Retinal pigment epithelial cell (primary cell): Measurements from ENCODE around the gene NSMF.

Source experiments
- DNase-seq: peaks from one replicate; pipeline ENCODE4 v3.0.0-alpha.2; 2010; ENCODE audit warnings: low read depth
- H3K4me3 ChIP-seq: 2 replicates; pipeline ENCODE4 v1.5.1; 2011; ENCODE audit warnings: mild to moderate bottlenecking, low read length, control low read depth, moderate library complexity
- TF ChIP-seq, protein P1 (sequence below): conservative IDR thresholded peaks from 2 replicates; pipeline ENCODE4 v1.5.1; 2011; ENCODE audit warnings: low read depth, low read length, control low read depth, inconsistent platforms

NSMF gene

DNA sequence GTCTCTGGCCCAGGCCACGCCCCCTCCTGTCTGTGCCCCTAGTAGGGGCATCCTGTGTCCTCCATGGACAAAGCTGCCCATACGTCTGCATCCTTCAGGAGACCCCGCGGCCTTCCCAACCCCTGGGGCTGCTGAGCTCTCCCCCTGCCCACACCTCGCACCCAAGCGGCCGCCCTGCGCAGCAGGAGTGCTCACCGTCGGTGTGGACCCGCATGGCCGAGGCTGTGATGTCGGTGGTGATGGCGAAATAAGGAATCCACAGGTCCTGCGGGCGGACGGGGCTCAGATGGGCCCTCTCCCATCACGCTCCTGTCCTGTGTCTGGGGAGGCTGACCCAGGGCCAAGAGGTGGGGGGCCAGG lies 4.8 kb upstream of the NSMF start:
- DNase-seq = no peak
- no peak overlapping the region for H3K4me3 ChIP-seq
- TF ChIP-seq, protein P1, sequence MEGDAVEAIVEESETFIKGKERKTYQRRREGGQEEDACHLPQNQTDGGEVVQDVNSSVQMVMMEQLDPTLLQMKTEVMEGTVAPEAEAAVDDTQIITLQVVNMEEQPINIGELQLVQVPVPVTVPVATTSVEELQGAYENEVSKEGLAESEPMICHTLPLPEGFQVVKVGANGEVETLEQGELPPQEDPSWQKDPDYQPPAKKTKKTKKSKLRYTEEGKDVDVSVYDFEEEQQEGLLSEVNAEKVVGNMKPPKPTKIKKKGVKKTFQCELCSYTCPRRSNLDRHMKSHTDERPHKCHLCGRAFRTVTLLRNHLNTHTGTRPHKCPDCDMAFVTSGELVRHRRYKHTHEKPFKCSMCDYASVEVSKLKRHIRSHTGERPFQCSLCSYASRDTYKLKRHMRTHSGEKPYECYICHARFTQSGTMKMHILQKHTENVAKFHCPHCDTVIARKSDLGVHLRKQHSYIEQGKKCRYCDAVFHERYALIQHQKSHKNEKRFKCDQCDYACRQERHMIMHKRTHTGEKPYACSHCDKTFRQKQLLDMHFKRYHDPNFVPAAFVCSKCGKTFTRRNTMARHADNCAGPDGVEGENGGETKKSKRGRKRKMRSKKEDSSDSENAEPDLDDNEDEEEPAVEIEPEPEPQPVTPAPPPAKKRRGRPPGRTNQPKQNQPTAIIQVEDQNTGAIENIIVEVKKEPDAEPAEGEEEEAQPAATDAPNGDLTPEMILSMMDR = no peak

GRCh38 chr9:137462986-137463930 lies 4.1 kb upstream of the NSMF start:
- no peak overlapping the region for H3K4me3 ChIP-seq
- no peak for DNase-seq
- TF ChIP-seq, protein P1 = no peak

GRCh38 chr9:137462396-137462985 lies 3.4 kb upstream of the NSMF start:
- DNase-seq = no peak
- H3K4me3 ChIP-seq = no peak overlapping the region
- TF ChIP-seq, protein P1 = no peak

GRCh38 chr9:137461663-137462395 lies 2.7 kb upstream of the NSMF start:
- DNase-seq = no peak
- H3K4me3 ChIP-seq = no peak overlapping the region
- TF ChIP-seq, protein P1 = no peak

DNA sequence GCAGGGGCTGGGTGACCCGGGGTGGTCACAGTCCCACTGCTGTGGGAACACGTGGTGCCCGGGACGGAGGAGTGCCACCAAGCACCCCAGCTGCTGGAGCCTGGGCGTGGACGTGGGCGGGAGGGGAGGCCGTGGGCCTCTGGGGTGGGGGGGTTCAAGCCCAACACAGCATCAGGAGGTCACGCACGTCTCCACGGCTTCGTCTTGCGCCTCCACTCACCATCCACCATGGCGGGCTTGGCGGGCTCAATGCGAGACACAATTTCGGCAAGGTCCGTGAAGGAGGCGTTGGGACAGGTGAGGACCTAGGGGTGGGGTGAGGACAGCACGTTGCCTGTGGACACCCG lies 2.2 kb upstream of the NSMF start:
- TF ChIP-seq, protein P1 = no peak
- no peak overlapping the region for H3K4me3 ChIP-seq

GRCh38 chr9:137460363-137461315 lies 1.5 kb upstream of the NSMF start:
- no peak for DNase-seq
- TF ChIP-seq, protein P1 = no peak
- H3K4me3 ChIP-seq = no peak overlapping the region

More for the DNA sequence above, 2.2 kb upstream of the NSMF start:
- no peak for DNase-seq
